ENCODE measurements around the gene ZNHIT6.

ZNHIT6 gene

DNA sequence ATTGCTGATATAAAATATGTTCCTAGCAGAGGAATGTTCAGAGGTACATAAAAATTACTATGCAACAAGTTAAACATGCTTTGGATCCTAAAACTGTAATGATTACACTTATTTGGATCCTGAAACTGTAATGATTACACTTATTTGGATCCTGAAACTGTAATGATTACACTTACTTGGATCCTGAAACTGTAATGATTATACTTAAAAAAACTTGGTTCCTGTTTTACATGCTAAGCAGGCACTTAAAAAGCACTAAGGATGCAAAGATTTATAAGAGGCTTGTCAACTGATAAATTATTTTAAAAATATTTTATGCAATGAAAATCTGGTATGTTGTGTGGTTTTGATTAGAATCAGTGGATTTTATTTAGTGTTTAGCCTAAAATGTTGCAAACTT lies 47.7 kb downstream of the ZNHIT6 start:
- Histone ChIP-seq H3K36me3 (no peaks in the 10 kb centered on the region), H3K4me1 (no peaks in the 10 kb centered on the region), H3K27me3 (no peaks in the 10 kb centered on the region), H3K4me3 (ENCODE audit: low read depth, low read length) (no peak overlapping the region), H3K9me3 (no peaks in the 10 kb centered on the region)
- no peak for DNase-seq
- TF ChIP-seq, protein P1, sequence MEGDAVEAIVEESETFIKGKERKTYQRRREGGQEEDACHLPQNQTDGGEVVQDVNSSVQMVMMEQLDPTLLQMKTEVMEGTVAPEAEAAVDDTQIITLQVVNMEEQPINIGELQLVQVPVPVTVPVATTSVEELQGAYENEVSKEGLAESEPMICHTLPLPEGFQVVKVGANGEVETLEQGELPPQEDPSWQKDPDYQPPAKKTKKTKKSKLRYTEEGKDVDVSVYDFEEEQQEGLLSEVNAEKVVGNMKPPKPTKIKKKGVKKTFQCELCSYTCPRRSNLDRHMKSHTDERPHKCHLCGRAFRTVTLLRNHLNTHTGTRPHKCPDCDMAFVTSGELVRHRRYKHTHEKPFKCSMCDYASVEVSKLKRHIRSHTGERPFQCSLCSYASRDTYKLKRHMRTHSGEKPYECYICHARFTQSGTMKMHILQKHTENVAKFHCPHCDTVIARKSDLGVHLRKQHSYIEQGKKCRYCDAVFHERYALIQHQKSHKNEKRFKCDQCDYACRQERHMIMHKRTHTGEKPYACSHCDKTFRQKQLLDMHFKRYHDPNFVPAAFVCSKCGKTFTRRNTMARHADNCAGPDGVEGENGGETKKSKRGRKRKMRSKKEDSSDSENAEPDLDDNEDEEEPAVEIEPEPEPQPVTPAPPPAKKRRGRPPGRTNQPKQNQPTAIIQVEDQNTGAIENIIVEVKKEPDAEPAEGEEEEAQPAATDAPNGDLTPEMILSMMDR (IDR thresholded peaks at IDR 0.05; ENCODE audit: low read depth, low read length) = no peak

DNA sequence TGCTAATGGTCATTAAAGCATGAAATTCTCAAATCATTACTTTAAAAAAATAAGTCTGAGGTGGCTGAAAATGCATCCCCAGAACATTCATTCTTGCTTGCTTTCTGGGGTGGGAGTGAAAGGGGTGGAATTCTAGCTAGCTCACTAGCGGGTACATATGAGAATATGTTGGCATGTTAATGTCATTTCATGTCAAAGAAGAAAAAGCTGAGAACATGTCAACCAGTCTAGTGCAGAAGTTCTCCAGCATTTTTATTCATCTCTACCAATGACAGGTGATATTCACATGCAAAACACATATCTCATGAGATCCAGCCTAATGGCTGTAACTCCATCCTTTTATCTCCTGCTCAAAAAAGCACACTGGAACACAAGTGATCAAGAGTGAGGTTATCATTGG lies 49.1 kb downstream of the ZNHIT6 start:
- TF ChIP-seq, protein P1 (IDR thresholded peaks at IDR 0.05; ENCODE audit: low read depth, low read length) = no peak
- DNase-seq = no peak
- Histone ChIP-seq H3K4me3 (ENCODE audit: low read depth, low read length) (no peak overlapping the region), H3K36me3 (no peaks in the 10 kb centered on the region), H3K9me3 (no peaks in the 10 kb centered on the region), H3K4me1 (no peaks in the 10 kb centered on the region), H3K27me3 (no peaks in the 10 kb centered on the region)

DNA sequence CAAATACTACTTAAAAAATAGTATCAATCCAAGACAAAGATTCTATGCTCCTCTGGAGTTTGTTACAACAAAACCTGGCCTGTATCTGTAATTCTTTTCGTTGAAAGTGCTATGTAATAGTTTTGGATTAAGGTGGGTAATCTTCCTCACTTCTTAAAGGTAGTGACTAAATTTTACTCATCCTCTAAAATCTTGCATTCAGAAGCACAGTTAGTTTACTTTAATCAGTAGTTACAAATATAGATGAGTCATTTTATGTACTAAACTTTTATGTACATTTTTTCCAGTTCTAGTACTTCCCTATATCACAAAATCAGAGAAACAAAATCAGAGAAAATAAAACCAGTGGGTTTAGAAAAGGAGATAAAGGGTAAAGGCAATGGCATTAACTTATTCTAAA lies 51.3 kb downstream of the ZNHIT6 start:
- Histone ChIP-seq H3K4me3 (ENCODE audit: low read depth, low read length) (no peak overlapping the region), H3K27me3 (no peaks in the 10 kb centered on the region), H3K4me1 (no peaks in the 10 kb centered on the region), H3K9me3 (no peaks in the 10 kb centered on the region), H3K36me3 (no peaks in the 10 kb centered on the region)
- TF ChIP-seq, protein P1 (IDR thresholded peaks at IDR 0.05; ENCODE audit: low read depth, low read length) = no peak
- no peak for DNase-seq

DNA sequence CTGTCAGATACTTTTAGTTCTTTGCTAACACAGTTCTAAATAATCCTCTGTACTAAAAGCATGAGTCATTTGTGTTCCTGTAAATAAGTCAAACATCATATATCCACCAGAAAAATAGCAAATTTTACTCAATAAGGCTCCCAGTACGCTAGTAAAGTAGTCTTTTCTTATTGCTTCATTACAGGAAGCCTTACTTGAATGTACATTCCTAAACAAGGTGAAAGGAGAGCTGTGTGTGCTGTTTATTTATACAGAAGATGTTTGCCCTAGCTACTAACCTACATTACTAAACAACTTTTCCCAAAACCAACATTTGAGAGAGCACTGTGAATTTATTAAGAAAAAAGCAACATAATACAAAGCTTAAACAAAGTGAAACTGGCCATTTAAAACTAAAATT lies 52.0 kb downstream of the ZNHIT6 start:
- TF ChIP-seq, protein P1 (IDR thresholded peaks at IDR 0.05; ENCODE audit: low read depth, low read length) = no peak
- Histone ChIP-seq H3K4me1 (no peaks in the 10 kb centered on the region), H3K4me3 (ENCODE audit: low read depth, low read length) (no peak overlapping the region), H3K27me3 (no peaks in the 10 kb centered on the region), H3K36me3 (no peaks in the 10 kb centered on the region), H3K9me3 (no peaks in the 10 kb centered on the region)
- no peak for DNase-seq

DNA sequence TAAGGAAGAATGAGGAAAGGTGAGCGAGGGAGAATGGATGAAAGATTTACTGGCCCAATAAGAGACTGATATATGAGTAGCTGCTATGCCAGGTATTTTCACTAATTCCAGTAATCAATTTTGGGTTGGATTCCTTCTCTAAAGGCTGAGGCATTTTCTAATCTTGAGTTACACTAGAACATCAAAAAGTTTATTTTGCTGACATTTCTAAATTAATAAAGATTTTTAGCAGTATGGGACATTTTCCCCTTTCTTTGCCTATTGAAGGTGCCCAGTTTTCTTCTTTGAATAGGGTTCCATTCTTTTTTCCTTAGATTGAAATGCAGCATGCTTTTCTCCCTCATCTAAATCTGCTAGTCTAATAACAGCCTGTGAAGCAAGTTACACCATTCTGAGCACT lies 52.9 kb downstream of the ZNHIT6 start:
- no peaks in the 10 kb centered on the region for H3K36me3 ChIP-seq
- TF ChIP-seq, protein P1 (IDR thresholded peaks at IDR 0.05; ENCODE audit: low read depth, low read length) = no peak
- no peaks in the 10 kb centered on the region for H3K9me3 ChIP-seq
- DNase-seq = no peak
- H3K4me1 ChIP-seq = no peaks in the 10 kb centered on the region
- H3K4me3 ChIP-seq (ENCODE audit: low read depth, low read length) = no peak overlapping the region
- H3K27me3 ChIP-seq = no peaks in the 10 kb centered on the region

DNA sequence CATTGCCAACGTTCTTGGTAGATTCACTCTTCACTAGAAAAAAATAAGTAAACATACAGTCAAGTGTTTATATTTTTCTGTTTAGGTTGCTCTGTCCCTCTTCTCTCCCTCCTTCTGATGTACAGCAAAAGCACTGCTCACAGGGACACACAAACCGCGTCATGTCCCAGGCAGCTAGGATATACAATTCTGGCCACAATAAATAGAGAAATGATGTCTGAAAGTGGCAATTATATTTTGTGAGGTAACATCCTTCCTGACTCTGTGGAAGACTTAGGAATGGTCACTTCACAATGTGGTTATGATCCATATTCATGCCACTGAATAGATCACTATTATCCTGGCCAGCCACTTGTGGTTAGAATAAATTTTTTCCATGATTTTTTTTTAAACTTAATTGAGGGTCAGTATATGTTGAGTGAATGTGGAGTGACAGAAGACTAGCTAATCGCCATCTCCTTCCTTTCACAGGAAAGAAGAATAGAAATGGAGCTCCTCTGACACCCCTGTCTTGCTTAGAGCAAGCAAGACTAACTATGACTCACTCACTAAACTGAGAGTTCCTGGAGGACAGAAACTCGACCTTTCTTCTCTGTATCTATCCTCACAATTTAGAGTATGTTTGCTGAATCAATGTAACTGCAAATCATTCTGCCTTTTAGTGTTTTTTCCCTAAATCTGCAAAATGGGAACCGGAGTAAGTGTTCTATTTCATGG lies 54.0 kb downstream of the ZNHIT6 start:
- H3K9me3 ChIP-seq = no peaks in the 10 kb centered on the region
- H3K36me3 ChIP-seq = no peaks in the 10 kb centered on the region
- TF ChIP-seq, protein P1 (IDR thresholded peaks at IDR 0.05; ENCODE audit: low read depth, low read length) = no peak
- H3K4me1 ChIP-seq = no peaks in the 10 kb centered on the region
- H3K27me3 ChIP-seq = no peaks in the 10 kb centered on the region
- H3K4me3 ChIP-seq (ENCODE audit: low read depth, low read length) = no peak overlapping the region
- no peak for DNase-seq
